ENCODE data around the gene CSF2RB.

GRCh38 chr22:36881504-36882245 is 31.8 kb upstream of the CSF2RB start:
- TF ChIP-seq POLR2A (IDR thresholded peaks at IDR 0.05; ENCODE audit: low read length) (no peak), GATA1 (IDR thresholded peaks at IDR 0.05; ENCODE audit: low read depth, low read length) (no peak)
